Sigmoid colon (tissue), 4 donors: ENCODE measurements around the gene OR1D5.

ENCODE experiments used
- CTCF ChIP-seq, 4 experiments: fragments of 450-650 bp in 3 of 4; fragments of 200-600 bp in 1 of 4; IDR thresholded peaks; one replicate each; pipeline ENCODE4 v1.5.1; 2016 to 2019; ENCODE audit warnings: antibody characterized with exemption in 4 of 4, mild to moderate bottlenecking in 3 of 4, moderate library complexity in 2 of 4
- EP300 ChIP-seq, 4 donors: sonication (generic); formaldehyde crosslinking; IDR thresholded peaks; one replicate each; pipeline ENCODE4 v1.6.1; 2017; ENCODE audit warnings: antibody characterized with exemption in 4 of 4
- POLR2A ChIP-seq, 2 donors: fragments of 450-650 bp; IDR thresholded peaks; one replicate each; pipeline ENCODE4 v1.6.1; 2016; ENCODE audit warnings: antibody characterized with exemption in 2 of 2, mild to moderate bottlenecking in 2 of 2, moderate library complexity in 2 of 2
- POLR2AphosphoS5 ChIP-seq, 4 donors: sonication (generic); formaldehyde crosslinking; IDR thresholded peaks; one replicate each; pipeline ENCODE4 v1.6.1; 2017; ENCODE audit warnings: antibody characterized with exemption in 4 of 4

GRCh38 chr17:3034578-3034920 is 28.9 kb downstream of the OR1D5 start:
- TF ChIP-seq POLR2AphosphoS5 (IDR thresholded peaks at IDR 0.05), result no peak
- TF ChIP-seq CTCF (IDR thresholded peaks at IDR 0.05), result no peak
- no peak for TF ChIP-seq POLR2A (IDR thresholded peaks at IDR 0.05)
- no peak for TF ChIP-seq EP300 (IDR thresholded peaks at IDR 0.05)
